A549 (cell line): Measurements from ENCODE around the gene TRABD2A. TPM values are rescaled to one million over a fixed set of nuclear protein-coding genes. Genes with fewer than 3 reads are reported as not detected.
"Not testable (repeated sequence)": the region's sequence is repeated elsewhere in the genome, so short reads cannot be mapped to it uniquely, and the experiment has no call there.

Experiments
- ATAC-seq, 2 experiments: fragments of 200-7000 bp in 1 of 2; fragments of >200 bp in 1 of 2; cut with Nextera tagmentation in 1 of 2; cut with Tn5 transposase in 1 of 2; 3 replicates each; pipeline versions ENCODE4 v1.8.0 to v1.9.1; 2018 to 2020; ENCODE audit warnings: mild to moderate bottlenecking in 1 of 2, moderate library complexity in 1 of 2
- CTCF ChIA-PET: fragments of 300-600 bp; sonication (Branson Sonifier 250); formaldehyde crosslinking; extraction: SDS; loops from one replicate; lab custom pipeline; 2021; ENCODE audit warnings: antibody characterized with exemption, inconsistent platforms; lab: Yijun Ruan, JAX
- POLR2A ChIA-PET: fragments of 350-600 bp; formaldehyde crosslinking; extraction: SDS; loops from one replicate; lab custom pipeline; 2021; ENCODE audit warnings: antibody characterized with exemption, inconsistent platforms; lab: Yijun Ruan, JAX
- DNase-seq, 2 experiments: peaks; one replicate each; pipeline versions ENCODE4 v3.0.0 to v3.0.0-alpha.2; 2011 to 2016; ENCODE audit warnings: low read depth in 1 of 2, low spot score in 1 of 2
- FAIRE-seq: peaks from 2 replicates; lab custom pipeline; 2011; peaks lifted over from hg19 to GRCh38; lab: Jason Lieb, UNC
- H3K27ac ChIP-seq, 2 experiments: fragments of >200 bp; sonication (Bioruptor Twin); formaldehyde crosslinking; 3 replicates each; pipeline ENCODE4 v1.5.1; 2016 to 2017
- H3K4me1 ChIP-seq: fragments of >200 bp; sonication (Bioruptor Twin); formaldehyde crosslinking; 3 replicates; pipeline ENCODE4 v1.6.1; 2016
- H3K4me2 ChIP-seq: fragments of >200 bp; sonication (Bioruptor Twin); formaldehyde crosslinking; 3 replicates; pipeline ENCODE4 v1.6.1; 2016
- H3K4me3 ChIP-seq: fragments of >200 bp; sonication (Bioruptor Twin); formaldehyde crosslinking; 3 replicates; pipeline ENCODE4 v1.5.1; 2016
- H3K9me3 ChIP-seq: fragments of >200 bp; sonication (Bioruptor Twin); formaldehyde crosslinking; 3 replicates; pipeline ENCODE4 v1.6.1; 2016
- BHLHE40 ChIP-seq: IDR thresholded peaks from 2 replicates; pipeline ENCODE4 v1.6.1; 2012; ENCODE audit warnings: low read depth, low read length, inconsistent platforms
- CEBPB ChIP-seq, 2 experiments: fragments of >200 bp in 1 of 2; sonication (Bioruptor Twin) in 1 of 2; formaldehyde crosslinking in 1 of 2; IDR thresholded peaks; 2 replicates each; pipeline ENCODE4 v1.6.1; 2012 to 2016
- EHMT2 ChIP-seq: fragments of 200-600 bp; sonication (generic); IDR thresholded peaks from 2 replicates; pipeline ENCODE4 v1.6.1; 2016; ENCODE audit warnings: antibody characterized with exemption, low read depth, mild to moderate bottlenecking, moderate library complexity
- HOXA7 ChIP-seq: fragments of 250-450 bp; sonication (Bioruptor Pico); IDR thresholded peaks from 2 replicates; pipeline ENCODE4 v1.5.0; 2020; ENCODE audit warnings: mild to moderate bottlenecking, moderate library complexity
- HOXB13 ChIP-seq: fragments of 250-450 bp; sonication (Bioruptor Pico); IDR thresholded peaks from 2 replicates; pipeline ENCODE4 v1.5.0; 2020; ENCODE audit warnings: low read depth, mild to moderate bottlenecking, moderate library complexity
- HOXB5 ChIP-seq: fragments of 250-450 bp; sonication (Bioruptor Pico); IDR thresholded peaks from 2 replicates; pipeline ENCODE4 v1.5.0; 2020; ENCODE audit warnings: mild to moderate bottlenecking, moderate library complexity
- KDM5A ChIP-seq: fragments of 200-600 bp; sonication (generic); IDR thresholded peaks from 2 replicates; pipeline ENCODE4 v1.6.1; 2016; ENCODE audit warnings: antibody characterized with exemption, mild to moderate bottlenecking
- MAFK ChIP-seq: fragments of 450-650 bp; IDR thresholded peaks from 2 replicates; pipeline ENCODE4 v1.6.1; 2014; ENCODE audit not compliant: partially characterized antibody
- MYC ChIP-seq: IDR thresholded peaks from 2 replicates; pipeline ENCODE4 v1.6.1; 2012; ENCODE audit warnings: mild to moderate bottlenecking, inconsistent platforms, low read length, improper control_type of control experiment, borderline replicate concordance
- NFE2L2 ChIP-seq: fragments of 150-350 bp; conservative IDR thresholded peaks from 2 replicates; pipeline ENCODE4 v1.6.1; 2014; ENCODE audit warnings: low read length
- NPAS2 ChIP-seq: fragments of 250-450 bp; sonication (Bioruptor Pico); IDR thresholded peaks from 2 replicates; pipeline ENCODE4 v1.8.0; 2022; ENCODE audit warnings: mild to moderate bottlenecking, moderate library complexity, borderline replicate concordance
- PHF8 ChIP-seq: fragments of 200-600 bp; sonication (generic); IDR thresholded peaks from 2 replicates; pipeline ENCODE4 v1.6.1; 2016; ENCODE audit warnings: low read depth, mild to moderate bottlenecking, antibody characterized with exemption, moderate library complexity, borderline replicate concordance
- RARB ChIP-seq: fragments of 250-450 bp; sonication (Bioruptor Pico); IDR thresholded peaks from 2 replicates; pipeline ENCODE4 v1.8.0; 2021; ENCODE audit warnings: mild to moderate bottlenecking, moderate library complexity
- RCOR1 ChIP-seq: fragments of 150-350 bp; IDR thresholded peaks from 2 replicates; pipeline ENCODE4 v1.6.1; 2014; ENCODE audit warnings: antibody characterized with exemption, low read length, low read depth
- SMC3 ChIP-seq: fragments of >200 bp; sonication (Bioruptor Twin); formaldehyde crosslinking; IDR thresholded peaks from 3 replicates; pipeline ENCODE4 v1.6.1; 2018; ENCODE audit warnings: inconsistent platforms
- TP53 ChIP-seq: fragments of 250-450 bp; sonication (Bioruptor Pico); IDR thresholded peaks from 2 replicates; pipeline ENCODE4 v1.5.0; 2021; ENCODE audit warnings: mild to moderate bottlenecking, moderate library complexity
- ZFP36 ChIP-seq: fragments of 450-650 bp; IDR thresholded peaks from 2 replicates; pipeline ENCODE4 v1.6.1; 2014; ENCODE audit warnings: borderline replicate concordance; ENCODE audit not compliant: partially characterized antibody
- ZNF302 ChIP-seq: fragments of 250-450 bp; sonication (Bioruptor Pico); IDR thresholded peaks from 2 replicates; pipeline ENCODE4 v1.9.0; 2021; ENCODE audit warnings: inconsistent platforms, mild to moderate bottlenecking, moderate library complexity
- whole genome bisulfite sequencing: methylation state at CpG from one replicate; pipeline ENCODE4 v1.1.6; 2017; ENCODE audit errors: missing lambda C conversion rate; 5-methylcytosine and 5-hydroxymethylcytosine counted together
- polyA plus RNA-seq, 4 experiments: library from polyadenylated mRNA; depleted of rRNA in 3 of 4; stranded (reverse); fragments of >200 nt; fragmentation: RNase III in 1 of 4; extraction: RNeasy Plus Mini Kit Qiagen cat#74134 plus additional on column Dnase treatment in 1 of 4; gene quantifications; 2 replicates in 3 of 4; 3 replicates in 1 of 4; pipeline ENCODE4 v1.2.3, GENCODE V29; 2011 to 2017
- TF ChIP-seq, protein P1 (sequence below): fragments of 200-600 bp; sonication (generic); IDR thresholded peaks from 2 replicates; pipeline ENCODE4 v1.6.1; 2016; ENCODE audit warnings: antibody characterized with exemption, mild to moderate bottlenecking, moderate library complexity
- TF ChIP-seq, protein P2 (sequence below): IDR thresholded peaks from 2 replicates; pipeline ENCODE4 v1.6.1; 2012; ENCODE audit warnings: low read depth, borderline replicate concordance
- TF ChIP-seq, protein P3 (sequence below): IDR thresholded peaks from 2 replicates; pipeline ENCODE4 v1.6.1; 2012
- TF ChIP-seq, protein P4 (sequence below): fragments of >200 bp; sonication (Bioruptor Twin); formaldehyde crosslinking; IDR thresholded peaks from 3 replicates; pipeline ENCODE4 v1.6.1; 2016
- TF ChIP-seq, protein P5 (sequence below): fragments of >200 bp; sonication (Bioruptor Twin); formaldehyde crosslinking; IDR thresholded peaks from 3 replicates; pipeline ENCODE4 v1.5.1; 2016

The TRABD2A gene
- polyA plus RNA-seq, 2 of the 4 experiments (the other 2 are of a cell fraction), result 6.1 to 7.1 TPM

DNA sequence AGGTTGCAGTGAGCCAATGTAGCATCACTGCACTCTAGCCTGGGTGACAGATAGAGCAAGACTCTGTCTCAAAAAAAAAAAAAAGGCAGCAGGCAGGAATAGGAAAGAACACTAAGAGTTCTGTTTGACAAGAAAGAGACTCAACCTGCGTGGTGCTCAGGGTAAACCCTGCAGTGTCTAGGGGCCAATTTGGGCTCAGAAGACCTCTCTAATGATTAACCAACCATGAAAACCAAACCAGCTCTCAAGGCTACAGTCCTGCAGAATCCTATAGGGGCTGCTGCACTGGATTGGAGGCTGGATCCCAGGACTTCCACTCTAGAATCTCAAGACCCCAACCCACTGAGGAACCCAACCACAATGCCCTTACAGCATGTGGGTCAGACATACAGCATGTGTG, 2.4 kb downstream of the TRABD2A start:
- no peaks in the 10 kb centered on the region for H3K9me3 ChIP-seq
- no peak overlapping the region for H3K4me3 ChIP-seq
- TF ChIP-seq BHLHE40, result no peak
- TF ChIP-seq, protein P1, sequence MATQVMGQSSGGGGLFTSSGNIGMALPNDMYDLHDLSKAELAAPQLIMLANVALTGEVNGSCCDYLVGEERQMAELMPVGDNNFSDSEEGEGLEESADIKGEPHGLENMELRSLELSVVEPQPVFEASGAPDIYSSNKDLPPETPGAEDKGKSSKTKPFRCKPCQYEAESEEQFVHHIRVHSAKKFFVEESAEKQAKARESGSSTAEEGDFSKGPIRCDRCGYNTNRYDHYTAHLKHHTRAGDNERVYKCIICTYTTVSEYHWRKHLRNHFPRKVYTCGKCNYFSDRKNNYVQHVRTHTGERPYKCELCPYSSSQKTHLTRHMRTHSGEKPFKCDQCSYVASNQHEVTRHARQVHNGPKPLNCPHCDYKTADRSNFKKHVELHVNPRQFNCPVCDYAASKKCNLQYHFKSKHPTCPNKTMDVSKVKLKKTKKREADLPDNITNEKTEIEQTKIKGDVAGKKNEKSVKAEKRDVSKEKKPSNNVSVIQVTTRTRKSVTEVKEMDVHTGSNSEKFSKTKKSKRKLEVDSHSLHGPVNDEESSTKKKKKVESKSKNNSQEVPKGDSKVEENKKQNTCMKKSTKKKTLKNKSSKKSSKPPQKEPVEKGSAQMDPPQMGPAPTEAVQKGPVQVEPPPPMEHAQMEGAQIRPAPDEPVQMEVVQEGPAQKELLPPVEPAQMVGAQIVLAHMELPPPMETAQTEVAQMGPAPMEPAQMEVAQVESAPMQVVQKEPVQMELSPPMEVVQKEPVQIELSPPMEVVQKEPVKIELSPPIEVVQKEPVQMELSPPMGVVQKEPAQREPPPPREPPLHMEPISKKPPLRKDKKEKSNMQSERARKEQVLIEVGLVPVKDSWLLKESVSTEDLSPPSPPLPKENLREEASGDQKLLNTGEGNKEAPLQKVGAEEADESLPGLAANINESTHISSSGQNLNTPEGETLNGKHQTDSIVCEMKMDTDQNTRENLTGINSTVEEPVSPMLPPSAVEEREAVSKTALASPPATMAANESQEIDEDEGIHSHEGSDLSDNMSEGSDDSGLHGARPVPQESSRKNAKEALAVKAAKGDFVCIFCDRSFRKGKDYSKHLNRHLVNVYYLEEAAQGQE, result no peak
- TF ChIP-seq, protein P2, sequence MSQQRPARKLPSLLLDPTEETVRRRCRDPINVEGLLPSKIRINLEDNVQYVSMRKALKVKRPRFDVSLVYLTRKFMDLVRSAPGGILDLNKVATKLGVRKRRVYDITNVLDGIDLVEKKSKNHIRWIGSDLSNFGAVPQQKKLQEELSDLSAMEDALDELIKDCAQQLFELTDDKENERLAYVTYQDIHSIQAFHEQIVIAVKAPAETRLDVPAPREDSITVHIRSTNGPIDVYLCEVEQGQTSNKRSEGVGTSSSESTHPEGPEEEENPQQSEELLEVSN, result no peak
- TF ChIP-seq NPAS2 (CRISPR knock-in tag), result no peak
- TF ChIP-seq MYC, result no peak
- no peak for TF ChIP-seq RARB (CRISPR knock-in tag)
- no peak for TF ChIP-seq SMC3
- TF ChIP-seq HOXB5, result no peak
- TF ChIP-seq, protein P3, sequence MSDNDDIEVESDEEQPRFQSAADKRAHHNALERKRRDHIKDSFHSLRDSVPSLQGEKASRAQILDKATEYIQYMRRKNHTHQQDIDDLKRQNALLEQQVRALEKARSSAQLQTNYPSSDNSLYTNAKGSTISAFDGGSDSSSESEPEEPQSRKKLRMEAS, result no peak
- TF ChIP-seq, protein P4, sequence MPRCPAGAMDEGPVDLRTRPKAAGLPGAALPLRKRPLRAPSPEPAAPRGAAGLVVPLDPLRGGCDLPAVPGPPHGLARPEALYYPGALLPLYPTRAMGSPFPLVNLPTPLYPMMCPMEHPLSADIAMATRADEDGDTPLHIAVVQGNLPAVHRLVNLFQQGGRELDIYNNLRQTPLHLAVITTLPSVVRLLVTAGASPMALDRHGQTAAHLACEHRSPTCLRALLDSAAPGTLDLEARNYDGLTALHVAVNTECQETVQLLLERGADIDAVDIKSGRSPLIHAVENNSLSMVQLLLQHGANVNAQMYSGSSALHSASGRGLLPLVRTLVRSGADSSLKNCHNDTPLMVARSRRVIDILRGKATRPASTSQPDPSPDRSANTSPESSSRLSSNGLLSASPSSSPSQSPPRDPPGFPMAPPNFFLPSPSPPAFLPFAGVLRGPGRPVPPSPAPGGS, result no peak
- TF ChIP-seq PHF8, result no peak
- TF ChIP-seq NFE2L2, result no peak
- TF ChIP-seq, protein P5, sequence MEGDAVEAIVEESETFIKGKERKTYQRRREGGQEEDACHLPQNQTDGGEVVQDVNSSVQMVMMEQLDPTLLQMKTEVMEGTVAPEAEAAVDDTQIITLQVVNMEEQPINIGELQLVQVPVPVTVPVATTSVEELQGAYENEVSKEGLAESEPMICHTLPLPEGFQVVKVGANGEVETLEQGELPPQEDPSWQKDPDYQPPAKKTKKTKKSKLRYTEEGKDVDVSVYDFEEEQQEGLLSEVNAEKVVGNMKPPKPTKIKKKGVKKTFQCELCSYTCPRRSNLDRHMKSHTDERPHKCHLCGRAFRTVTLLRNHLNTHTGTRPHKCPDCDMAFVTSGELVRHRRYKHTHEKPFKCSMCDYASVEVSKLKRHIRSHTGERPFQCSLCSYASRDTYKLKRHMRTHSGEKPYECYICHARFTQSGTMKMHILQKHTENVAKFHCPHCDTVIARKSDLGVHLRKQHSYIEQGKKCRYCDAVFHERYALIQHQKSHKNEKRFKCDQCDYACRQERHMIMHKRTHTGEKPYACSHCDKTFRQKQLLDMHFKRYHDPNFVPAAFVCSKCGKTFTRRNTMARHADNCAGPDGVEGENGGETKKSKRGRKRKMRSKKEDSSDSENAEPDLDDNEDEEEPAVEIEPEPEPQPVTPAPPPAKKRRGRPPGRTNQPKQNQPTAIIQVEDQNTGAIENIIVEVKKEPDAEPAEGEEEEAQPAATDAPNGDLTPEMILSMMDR, result no peak
- no peak for TF ChIP-seq EHMT2
- TF ChIP-seq ZNF302 (CRISPR knock-in tag), result no peak
- TF ChIP-seq KDM5A, result no peak
- no peak for TF ChIP-seq HOXB13 (CRISPR knock-in tag)
- no peak for TF ChIP-seq MAFK
- no peak for TF ChIP-seq RCOR1
- no peak for TF ChIP-seq CEBPB (IDR thresholded peaks at IDR 0.05)
- CTCF ChIA-PET, result interaction anchor here (0.7 to 1.1 kb wide), 2 partner anchors 8 to 372 kb away, joined by 3 read pairs; no protein-coding TSS in a partner anchor
- 30% methylated on average over 1 of the region's 1 CpG for WGBS
- no peak overlapping the region for H3K27ac ChIP-seq
- ATAC-seq (no peak), FAIRE-seq (no peak), DNase-seq (no peak)
- H3K4me2 ChIP-seq, result no peak overlapping the region
- peaks cover 3% of the 10 kb centered on the region for H3K4me1 ChIP-seq
- POLR2A ChIA-PET, result no interaction called here

DNA sequence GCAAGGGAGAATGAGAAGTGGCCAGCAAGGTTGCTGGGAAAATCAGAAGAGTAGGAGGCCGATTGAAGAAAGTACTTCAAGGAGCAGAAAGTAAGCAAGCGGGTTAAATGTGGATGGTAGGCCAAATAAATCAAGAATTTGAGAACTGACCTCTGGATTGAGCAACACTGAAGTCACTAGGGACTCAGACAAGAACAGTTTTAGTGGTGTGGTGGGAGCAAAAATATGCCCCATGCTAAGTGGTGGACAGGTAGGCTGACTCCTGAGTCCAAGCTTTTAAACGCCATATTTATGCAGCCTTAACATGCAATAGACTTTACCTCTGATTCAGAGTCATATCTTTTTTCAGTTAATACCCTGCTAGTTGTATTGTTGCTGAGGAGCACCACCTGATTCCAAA, 4.5 kb downstream of the TRABD2A start:
- no peaks in the 10 kb centered on the region for H3K4me1 ChIP-seq
- FAIRE-seq (no peak), ATAC-seq (no peak), DNase-seq (no peak)
- POLR2A ChIA-PET, result interaction anchor here (0.6 kb wide), 1 partner anchor 12 kb away, joined by 3 read pairs; no protein-coding TSS in a partner anchor
- no peaks in the 10 kb centered on the region for H3K9me3 ChIP-seq
- no peak overlapping the region for H3K4me3 ChIP-seq
- TF ChIP-seq EHMT2 (no peak), TP53 (CRISPR knock-in tag) (no peak), SMC3 (no peak), HOXA7 (no peak), NFE2L2 (no peak), CEBPB (IDR thresholded peaks at IDR 0.05) (no peak), ZFP36 (no peak)
- TF ChIP-seq, protein P5, result no peak
- no peak overlapping the region for H3K4me2 ChIP-seq
- H3K27ac ChIP-seq, result no peak overlapping the region
- CTCF ChIA-PET, result interaction anchor here (1.1 to 2.2 kb wide), 2 partner anchors 11 to 49 kb away, joined by 4 to 13 read pairs; no protein-coding TSS in a partner anchor
- 73% methylated on average over 3 of the region's 3 CpGs for WGBS

DNA sequence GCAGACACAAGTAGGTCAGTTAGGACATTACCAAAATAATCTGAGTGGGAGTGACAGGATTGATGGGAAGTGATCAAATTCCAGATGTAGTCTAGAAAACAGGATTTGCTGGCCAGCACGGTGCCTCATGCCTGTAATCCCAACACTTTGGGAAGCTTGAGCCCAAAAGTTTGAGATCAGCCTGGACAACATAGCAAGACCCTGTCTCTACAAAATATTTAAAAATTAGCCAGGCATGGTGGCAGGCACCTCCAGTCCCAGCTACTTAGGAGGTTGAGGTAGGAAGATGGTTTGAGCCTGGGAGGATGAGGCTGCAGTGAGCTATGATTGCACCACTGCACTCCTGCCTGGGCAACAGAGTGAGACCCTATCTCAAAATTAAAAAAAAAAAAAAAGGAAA, 5.3 kb downstream of the TRABD2A start:
- H3K9me3 ChIP-seq, ATAC-seq, H3K4me3 ChIP-seq, H3K4me2 ChIP-seq, H3K4me1 ChIP-seq, FAIRE-seq, DNase-seq, H3K27ac ChIP-seq: not testable (repeated sequence)
- WGBS, result 77% methylated on average over 1 of the region's 1 CpG
- ChIA-PET POLR2A (interaction anchor here (0.6 kb wide), 1 partner anchor 13 kb away, joined by 3 read pairs; no protein-coding TSS in a partner anchor), CTCF (interaction anchor here (1.1 to 2.2 kb wide), 3 partner anchors 11 to 50 kb away, joined by 4 to 13 read pairs (median 5); no protein-coding TSS in a partner anchor)
